ENCODE data around the gene GNG4.

- TF ChIP-seq POLR2A (IDR thresholded peaks at IDR 0.05) (no peak), CTCF (IDR thresholded peaks at IDR 0.05) (no peak)
Measured at GRCh38 chr1:235557495-235557894, 92.1 kb downstream of the GNG4 start.
